Naive thymus-derived CD4-positive, alpha-beta T cell (primary cell): Measurements from ENCODE around the gene NTRK2. TPM values are rescaled to one million over a fixed set of nuclear protein-coding genes. Genes with fewer than 3 reads are reported as not detected.

Experiments used
- ATAC-seq: fragments of 150-1000 bp; cut with Tn5 transposase; 2 replicates; pipeline ENCODE4 v1.10.0; 2021; ENCODE audit warnings: mild to moderate bottlenecking, moderate library complexity
- CTCF ChIA-PET: fragments of 350-600 bp; sonication (Branson Sonifier 250); formaldehyde crosslinking; loops from one replicate; lab custom pipeline; 2021; ENCODE audit warnings: antibody characterized with exemption; lab: Charles Lee
- POLR2A ChIA-PET: fragments of 350-600 bp; sonication (Branson Sonifier 250); formaldehyde crosslinking; loops from one replicate; lab custom pipeline; 2021; ENCODE audit warnings: antibody characterized with exemption, inconsistent platforms; lab: Charles Lee
- DNase-seq, 9 donors: peaks; one replicate each; pipeline versions ENCODE4 v3.0.0 to v3.0.0-alpha.2; 2020 to 2022; ENCODE audit warnings: mixed read lengths in 1 of 9
- H3K27ac ChIP-seq: one replicate; pipeline ENCODE4 v1.7.0; 2013; ENCODE audit warnings: mild to moderate bottlenecking, low read depth, low read length, moderate library complexity
- H3K27me3 ChIP-seq, 2 donors: one replicate each; pipeline ENCODE4 v1.7.0; 2013; ENCODE audit warnings: low read length in 2 of 2, mild to moderate bottlenecking in 2 of 2, moderate library complexity in 2 of 2; ENCODE audit not compliant: control insufficient read depth in 2 of 2, insufficient read depth in 2 of 2
- H3K36me3 ChIP-seq, 3 experiments: 1 replicate in 2 of 3; 2 replicates in 1 of 3; pipeline ENCODE4 v1.7.0; 2013; ENCODE audit warnings: low read length in 3 of 3, mild to moderate bottlenecking in 3 of 3, moderate library complexity in 1 of 3; ENCODE audit not compliant: insufficient read depth in 3 of 3, control insufficient read depth in 2 of 3
- H3K4me1 ChIP-seq, 2 donors: one replicate each; pipeline ENCODE4 v1.7.0; 2013; ENCODE audit warnings: low read length in 2 of 2, mild to moderate bottlenecking in 2 of 2, moderate library complexity in 1 of 2; ENCODE audit not compliant: control insufficient read depth in 2 of 2, insufficient read depth in 2 of 2
- H3K4me3 ChIP-seq: 2 replicates; pipeline ENCODE4 v1.7.0; 2013; ENCODE audit warnings: mild to moderate bottlenecking, low read length
- H3K9me3 ChIP-seq, 3 experiments: 1 replicate in 2 of 3; 2 replicates in 1 of 3; pipeline ENCODE4 v1.7.0; 2013; ENCODE audit warnings: low read length in 3 of 3; ENCODE audit not compliant: control insufficient read depth in 2 of 3
- H3K27ac Mint-ChIP-seq, 9 donors: one replicate each; pipeline ENCODE4 v1.8.0; 2020 to 2022; ENCODE audit warnings: mixed read lengths in 9 of 9, mild to moderate bottlenecking in 8 of 9, moderate library complexity in 5 of 9, inconsistent platforms in 2 of 9
- H3K27me3 Mint-ChIP-seq, 5 donors: one replicate each; pipeline ENCODE4 v1.8.0; 2021 to 2022; ENCODE audit warnings: mixed read lengths in 5 of 5, mild to moderate bottlenecking in 1 of 5
- H3K36me3 Mint-ChIP-seq, 5 donors: one replicate each; pipeline ENCODE4 v1.8.0; 2020 to 2022; ENCODE audit warnings: mixed read lengths in 5 of 5, mild to moderate bottlenecking in 3 of 5, inconsistent platforms in 1 of 5
- H3K4me1 Mint-ChIP-seq, 7 donors: one replicate each; pipeline ENCODE4 v1.8.0; 2020 to 2022; ENCODE audit warnings: mixed read lengths in 7 of 7, mild to moderate bottlenecking in 3 of 7, inconsistent platforms in 1 of 7
- H3K4me3 Mint-ChIP-seq, 10 donors: one replicate each; pipeline ENCODE4 v1.8.0; 2020 to 2022; ENCODE audit warnings: mild to moderate bottlenecking in 10 of 10, mixed read lengths in 10 of 10, moderate library complexity in 6 of 10, inconsistent platforms in 2 of 10
- H3K9me3 Mint-ChIP-seq, 11 donors: one replicate each; pipeline ENCODE4 v1.8.0; 2020 to 2022; ENCODE audit warnings: mixed read lengths in 11 of 11, mild to moderate bottlenecking in 4 of 11, inconsistent platforms in 1 of 11, moderate library complexity in 1 of 11
- intact Hi-C, 2 donors: fragments of 100-400 bp; cut with micrococcal nuclease; formaldehyde crosslinking; loops; one replicate each; pipeline ENCODE4 v1.15.1; 2023
- polyA plus RNA-seq, 2 donors: library from polyadenylated mRNA; unstranded; fragments of 300-500 nt; fragmentation: Illumina TruSeq; gene quantifications; one replicate each; pipeline ENCODE4 v1.2.3, GENCODE V29; 2021
- total RNA-seq, 6 experiments: library from RNA in 5 of 6; stranded (reverse) in 5 of 6; gene quantifications; 1 replicate in 5 of 6; 2 replicates in 1 of 6; pipeline ENCODE4 v1.2.3 and lab custom pipeline; 2021 to 2026

NTRK2 gene
- total and polyA plus RNA-seq, 7 experiments from 2014 or later: 0.07 to 1.2 TPM; not detected in 5

DNA sequence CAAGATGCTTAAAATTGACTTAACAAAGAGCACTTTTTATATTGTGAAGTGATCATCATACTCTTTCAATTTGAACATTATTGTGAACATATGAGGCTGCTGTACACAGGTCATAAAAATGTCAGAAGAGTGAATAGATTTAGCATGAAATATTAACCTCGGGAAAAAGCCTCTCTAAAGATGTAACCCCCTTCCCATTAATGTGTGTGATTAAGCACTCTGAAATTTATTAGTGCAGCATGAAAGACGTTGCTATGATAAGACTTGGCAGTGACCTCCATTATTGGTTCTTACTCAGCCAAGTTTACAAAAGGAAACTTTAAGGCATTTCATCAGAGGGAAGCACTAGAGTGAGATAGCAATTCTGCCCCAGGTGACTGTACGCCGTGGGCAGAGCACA, 326.5 kb downstream of the NTRK2 start:
- Histone ChIP-seq H3K36me3 (no peaks in the 10 kb centered on the region), H3K4me3 (no peak overlapping the region), H3K27ac (no peak overlapping the region), H3K9me3 (no peaks in the 10 kb centered on the region), H3K27me3 (no peaks in the 10 kb centered on the region), H3K4me1 (no peaks in the 10 kb centered on the region)
- Mint-ChIP-seq H3K9me3 (peaks cover 0 to 9% (median 3%) of the 10 kb centered on the region in 11 donors), H3K36me3 (no peaks in the 10 kb centered on the region), H3K27ac (no peak overlapping the region), H3K27me3 (peaks cover 0 to 34% (median 15%) of the 10 kb centered on the region in 5 donors), H3K4me1 (no peaks in the 10 kb centered on the region), H3K4me3 (no peak overlapping the region)
- CTCF ChIA-PET: no interaction called here
- intact Hi-C loops: no loop called here
- DNase-seq (no peak), ATAC-seq (no peak)
- POLR2A ChIA-PET: no interaction called here

DNA sequence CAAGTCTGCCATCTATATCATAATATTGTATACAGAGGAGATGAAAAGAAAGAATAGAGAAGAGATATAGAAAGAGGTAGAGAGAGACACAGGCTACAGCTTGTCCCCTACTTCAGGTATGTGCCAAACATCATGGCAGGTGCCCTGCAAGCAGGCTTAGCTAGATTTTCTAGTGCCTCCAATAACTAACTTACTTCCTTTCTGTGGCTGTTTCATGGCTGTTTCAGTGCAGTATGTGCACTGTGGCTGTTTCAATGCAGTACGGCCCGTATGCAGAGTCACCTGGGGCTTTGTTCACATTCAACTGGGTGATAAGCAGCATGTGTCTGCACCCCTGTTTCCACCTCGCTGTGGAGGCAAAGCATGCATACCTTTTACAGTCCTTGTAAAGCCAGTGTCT, 327.2 kb downstream of the NTRK2 start:
- no peaks in the 10 kb centered on the region for H3K36me3 ChIP-seq

GRCh38 chr9:84997472-84997871, 327.9 kb downstream of the NTRK2 start:
- Histone ChIP-seq H3K4me3 (no peak overlapping the region), H3K27ac (no peak overlapping the region), H3K27me3 (no peaks in the 10 kb centered on the region), H3K4me1 (no peaks in the 10 kb centered on the region), H3K36me3 (no peaks in the 10 kb centered on the region), H3K9me3 (no peaks in the 10 kb centered on the region)
- Mint-ChIP-seq H3K27me3 (peaks cover 0 to 42% (median 18%) of the 10 kb centered on the region in 5 donors), H3K9me3 (peaks cover 0 to 13% (median 5%) of the 10 kb centered on the region in 11 donors), H3K27ac (no peak overlapping the region), H3K4me3 (no peak overlapping the region), H3K4me1 (no peaks in the 10 kb centered on the region), H3K36me3 (no peaks in the 10 kb centered on the region)
- CTCF ChIA-PET: no interaction called here
- POLR2A ChIA-PET: no interaction called here
- intact Hi-C loops: no loop called here
- no peak for ATAC-seq
- no peak for DNase-seq

More for the DNA sequence above, 327.2 kb downstream of the NTRK2 start:
- no peaks in the 10 kb centered on the region for H3K4me1 ChIP-seq
- ChIA-PET POLR2A (no interaction called here), CTCF (no interaction called here)
- DNase-seq: no peak
- H3K9me3 ChIP-seq: no peaks in the 10 kb centered on the region
- Mint-ChIP-seq H3K36me3 (no peaks in the 10 kb centered on the region), H3K27me3 (peaks cover 0 to 40% (median 17%) of the 10 kb centered on the region in 5 donors), H3K27ac (peak overlapping the region in 1 of 9 donors; percentile 7), H3K9me3 (peaks cover 0 to 13% (median 5%) of the 10 kb centered on the region in 11 donors), H3K4me1 (no peaks in the 10 kb centered on the region), H3K4me3 (no peak overlapping the region)
- H3K27ac ChIP-seq: no peak overlapping the region
- intact Hi-C loops: no loop called here
- ATAC-seq: no peak
- H3K4me3 ChIP-seq: no peak overlapping the region
- H3K27me3 ChIP-seq: no peaks in the 10 kb centered on the region

GRCh38 chr9:84998639-84999038, 329.1 kb downstream of the NTRK2 start:
- Histone ChIP-seq H3K4me3 (no peak overlapping the region), H3K4me1 (no peaks in the 10 kb centered on the region), H3K27ac (no peak overlapping the region), H3K36me3 (no peaks in the 10 kb centered on the region), H3K9me3 (no peaks in the 10 kb centered on the region), H3K27me3 (no peaks in the 10 kb centered on the region)
- intact Hi-C loops: no loop called here
- peaks cover 0 to 49% (median 15%) of the 10 kb centered on the region in 5 donors for H3K27me3 Mint-ChIP-seq
- ATAC-seq (no peak), DNase-seq (no peak)
- H3K9me3 Mint-ChIP-seq: peaks cover 0 to 13% (median 5%) of the 10 kb centered on the region in 11 donors
- H3K4me3 Mint-ChIP-seq: no peak overlapping the region
- CTCF ChIA-PET: no interaction called here
- H3K27ac Mint-ChIP-seq: no peak overlapping the region
- POLR2A ChIA-PET: no interaction called here
- no peaks in the 10 kb centered on the region for H3K4me1 Mint-ChIP-seq
- no peaks in the 10 kb centered on the region for H3K36me3 Mint-ChIP-seq

DNA sequence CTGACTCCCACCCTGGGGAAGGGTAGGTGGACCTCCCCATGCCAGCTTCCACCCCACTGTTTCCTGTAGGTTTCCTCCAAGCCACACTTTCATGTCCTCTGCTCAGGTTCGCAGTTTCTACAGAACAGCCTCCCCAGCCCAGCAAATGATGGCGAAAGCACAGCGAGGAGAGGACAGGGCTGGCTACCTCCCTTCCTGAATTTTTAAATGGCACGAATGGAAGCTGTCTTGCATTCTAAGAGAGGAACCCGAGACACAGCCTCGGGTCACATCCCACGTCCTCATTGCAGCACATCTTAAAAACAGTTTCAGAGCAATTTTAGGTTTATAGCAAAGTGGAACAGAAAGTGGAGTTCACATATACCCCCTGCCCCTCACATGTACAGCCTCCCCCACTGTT, 330.3 kb downstream of the NTRK2 start:
- no peak for ATAC-seq
- CTCF ChIA-PET: no interaction called here
- no peaks in the 10 kb centered on the region for H3K36me3 Mint-ChIP-seq

GRCh38 chr9:85001925-85002324, 332.4 kb downstream of the NTRK2 start:
- H3K9me3 Mint-ChIP-seq: peaks cover 1 to 13% (median 5%) of the 10 kb centered on the region in 11 donors

More for the DNA sequence above, 330.3 kb downstream of the NTRK2 start:
- Mint-ChIP-seq H3K9me3 (peaks cover 0 to 13% (median 5%) of the 10 kb centered on the region in 11 donors), H3K4me1 (no peaks in the 10 kb centered on the region), H3K4me3 (no peak overlapping the region), H3K27ac (peak overlapping the region in 1 of 9 donors; percentile 41), H3K27me3 (peaks cover 0 to 46% (median 12%) of the 10 kb centered on the region in 5 donors)
- DNase-seq: no peak
- Histone ChIP-seq H3K4me1 (no peaks in the 10 kb centered on the region), H3K36me3 (no peaks in the 10 kb centered on the region), H3K9me3 (no peaks in the 10 kb centered on the region), H3K27ac (no peak overlapping the region), H3K4me3 (no peak overlapping the region), H3K27me3 (no peaks in the 10 kb centered on the region)
- POLR2A ChIA-PET: no interaction called here
- intact Hi-C loops: no loop called here

GRCh38 chr9:85004818-85005413, 335.4 kb downstream of the NTRK2 start:
- no peaks in the 10 kb centered on the region for H3K4me1 ChIP-seq
- Mint-ChIP-seq H3K4me1 (no peaks in the 10 kb centered on the region), H3K27ac (no peak overlapping the region), H3K4me3 (no peak overlapping the region), H3K36me3 (no peaks in the 10 kb centered on the region), H3K27me3 (peaks cover 0 to 24% (median 14%) of the 10 kb centered on the region in 5 donors), H3K9me3 (peaks cover 1 to 14% (median 7%) of the 10 kb centered on the region in 11 donors)
- CTCF ChIA-PET: no interaction called here
- H3K36me3 ChIP-seq: no peaks in the 10 kb centered on the region
- ATAC-seq (no peak), DNase-seq (no peak)
- no peaks in the 10 kb centered on the region for H3K9me3 ChIP-seq
- no peak overlapping the region for H3K4me3 ChIP-seq
- H3K27me3 ChIP-seq: no peaks in the 10 kb centered on the region
- POLR2A ChIA-PET: no interaction called here
- intact Hi-C loops: no loop called here
- H3K27ac ChIP-seq: no peak overlapping the region

More at GRCh38 chr9:85001925-85002324, 332.4 kb downstream of the NTRK2 start:
- no peak overlapping the region for H3K27ac ChIP-seq
- H3K9me3 ChIP-seq: no peaks in the 10 kb centered on the region
- no peaks in the 10 kb centered on the region for H3K36me3 Mint-ChIP-seq
- ChIA-PET CTCF (no interaction called here), POLR2A (interaction anchor here (0.6 kb wide), 1 partner anchor 13 kb away, joined by 5 read pairs; no protein-coding TSS in a partner anchor)
- no peaks in the 10 kb centered on the region for H3K4me1 Mint-ChIP-seq
- DNase-seq (no peak), ATAC-seq (no peak)
- peaks cover 0 to 44% (median 13%) of the 10 kb centered on the region in 5 donors for H3K27me3 Mint-ChIP-seq
- H3K36me3 ChIP-seq: no peaks in the 10 kb centered on the region
- H3K4me3 Mint-ChIP-seq: no peak overlapping the region
- intact Hi-C loops: no loop called here
- H3K27me3 ChIP-seq: no peaks in the 10 kb centered on the region
- H3K27ac Mint-ChIP-seq: no peak overlapping the region
- H3K4me3 ChIP-seq: no peak overlapping the region
- no peaks in the 10 kb centered on the region for H3K4me1 ChIP-seq
